Measurements from ENCODE around the gene NMNAT1. TPM values are rescaled to one million over a fixed set of nuclear protein-coding genes. Genes with fewer than 3 reads are reported as not detected.

NMNAT1 gene
- total RNA-seq, 1 experiment from 2014 or later: 2.3 TPM

- no peaks in the 10 kb centered on the region for H3K36me3 Mint-ChIP-seq
- no peaks in the 10 kb centered on the region for H3K9me3 Mint-ChIP-seq
- ChIA-PET POLR2A (no interaction called here), CTCF (no interaction called here)
- DNase-seq (ENCODE audit: low spot score) (no peak), ATAC-seq (no peak)
- peaks cover 4% of the 10 kb centered on the region for H3K4me1 Mint-ChIP-seq
- H3K27ac Mint-ChIP-seq: no peak overlapping the region
- H3K27me3 Mint-ChIP-seq (ENCODE audit: low read depth): no peaks in the 10 kb centered on the region
- H3K4me3 Mint-ChIP-seq: no peak overlapping the region
- no peak for TF ChIP-seq ZNF396 (CRISPR knock-in tag; IDR thresholded peaks at IDR 0.05; ENCODE audit: borderline replicate concordance)
- TF ChIP-seq FOXP1 (CRISPR knock-in tag; IDR thresholded peaks at IDR 0.05; ENCODE audit: borderline replicate concordance): no peak
- no peak for TF ChIP-seq JAZF1 (CRISPR knock-in tag; IDR thresholded peaks at IDR 0.05)
- TF ChIP-seq PREB (CRISPR knock-in tag; IDR thresholded peaks at IDR 0.05; ENCODE audit: borderline replicate concordance): no peak
- no peak for TF ChIP-seq E2F1 (CRISPR knock-in tag; IDR thresholded peaks at IDR 0.05)
- TF ChIP-seq AR (CRISPR knock-in tag; IDR thresholded peaks at IDR 0.05): no peak
- no peak for TF ChIP-seq IRF2 (CRISPR knock-in tag; IDR thresholded peaks at IDR 0.05; ENCODE audit: borderline replicate concordance, low read depth)
- TF ChIP-seq MLX (CRISPR knock-in tag; IDR thresholded peaks at IDR 0.05): no peak
- no peak for TF ChIP-seq NR1H2 (CRISPR knock-in tag; IDR thresholded peaks at IDR 0.05)
- no peak for TF ChIP-seq GABPB1 (CRISPR knock-in tag; IDR thresholded peaks at IDR 0.05)
- no peak for TF ChIP-seq ARID4B (CRISPR knock-in tag; IDR thresholded peaks at IDR 0.05; ENCODE audit: borderline replicate concordance)
- TF ChIP-seq ZNF532 (CRISPR knock-in tag; IDR thresholded peaks at IDR 0.05; ENCODE audit: borderline replicate concordance): no peak
- TF ChIP-seq NFATC4 (CRISPR knock-in tag; IDR thresholded peaks at IDR 0.05): no peak
- no peak for TF ChIP-seq NFYB (CRISPR knock-in tag; conservative IDR thresholded peaks at IDR 0.05; ENCODE audit: low read depth)
- no peak for TF ChIP-seq MXD4 (CRISPR knock-in tag; IDR thresholded peaks at IDR 0.05; ENCODE audit: borderline replicate concordance)
- TF ChIP-seq HMGXB4 (CRISPR knock-in tag; IDR thresholded peaks at IDR 0.05): no peak
- TF ChIP-seq STAT6 (CRISPR knock-in tag; conservative IDR thresholded peaks at IDR 0.05; ENCODE audit: low read depth): no peak
- no peak for TF ChIP-seq FOXJ3 (CRISPR knock-in tag; IDR thresholded peaks at IDR 0.05; ENCODE audit: borderline replicate concordance)
Measured at GRCh38 chr1:9902060-9902452, 41.2 kb upstream of the NMNAT1 start.

Measured in WTC11 (cell line).